Transverse colon (tissue), 4 donors: ENCODE data around the gene KRT71.
"Not testable (repeated sequence)": the region's sequence is repeated elsewhere in the genome, so short reads cannot be mapped to it uniquely, and the experiment has no call there.

Source experiments
- CTCF ChIP-seq, 5 experiments: fragments of 200-600 bp in 3 of 5; fragments of 450-650 bp in 2 of 5; sonication (generic) in 3 of 5; IDR thresholded peaks; 1 replicate in 2 of 5; 2 replicates in 3 of 5; pipeline ENCODE4 v1.5.1; 2016 to 2017; ENCODE audit warnings: antibody characterized with exemption in 5 of 5, inconsistent platforms in 3 of 5, mild to moderate bottlenecking in 2 of 5, moderate library complexity in 1 of 5
- EP300 ChIP-seq: sonication (generic); formaldehyde crosslinking; IDR thresholded peaks from one replicate; pipeline ENCODE4 v1.6.1; 2017; ENCODE audit warnings: antibody characterized with exemption, low read depth
- POLR2A ChIP-seq: fragments of 450-650 bp; IDR thresholded peaks from one replicate; pipeline ENCODE4 v1.6.1; 2016; ENCODE audit warnings: antibody characterized with exemption, mild to moderate bottlenecking, moderate library complexity
- POLR2AphosphoS5 ChIP-seq, 3 donors: sonication (generic); formaldehyde crosslinking; IDR thresholded peaks; one replicate each; pipeline ENCODE4 v1.6.1; 2016; ENCODE audit warnings: antibody characterized with exemption in 3 of 3

DNA sequence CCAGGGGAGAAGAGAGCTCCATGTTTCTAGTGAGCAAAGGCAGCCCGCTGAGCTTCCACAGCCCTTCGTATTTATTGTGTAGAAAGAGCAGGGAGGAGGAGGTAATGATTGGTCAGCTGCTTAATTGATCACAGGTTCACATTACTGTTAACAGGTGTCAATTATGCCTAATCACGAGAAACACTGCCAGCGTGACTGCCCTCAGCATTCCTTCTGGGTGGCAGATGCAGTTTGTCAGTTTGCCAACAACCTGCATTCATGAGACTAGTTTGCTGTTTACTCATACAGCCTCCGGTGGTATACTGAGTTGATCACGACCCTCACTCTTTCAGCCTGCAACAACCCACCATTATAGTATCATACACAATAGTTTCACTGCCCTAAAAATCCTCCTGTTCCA lies 52.4 kb downstream of the KRT71 start:
- TF ChIP-seq CTCF (IDR thresholded peaks at IDR 0.05); POLR2AphosphoS5 (IDR thresholded peaks at IDR 0.05); POLR2A; EP300: not testable (repeated sequence)
